ENCODE results near the gene TRIM24. TPM values are rescaled to one million over a fixed set of nuclear protein-coding genes. Genes with fewer than 3 reads are reported as not detected.

The TRIM24 gene
- total and polyA plus RNA-seq, 2 of the 13 experiments (the other 11 are each of a cell fraction or from before 2014, with no cell fraction given) = 100 to 106 TPM

DNA sequence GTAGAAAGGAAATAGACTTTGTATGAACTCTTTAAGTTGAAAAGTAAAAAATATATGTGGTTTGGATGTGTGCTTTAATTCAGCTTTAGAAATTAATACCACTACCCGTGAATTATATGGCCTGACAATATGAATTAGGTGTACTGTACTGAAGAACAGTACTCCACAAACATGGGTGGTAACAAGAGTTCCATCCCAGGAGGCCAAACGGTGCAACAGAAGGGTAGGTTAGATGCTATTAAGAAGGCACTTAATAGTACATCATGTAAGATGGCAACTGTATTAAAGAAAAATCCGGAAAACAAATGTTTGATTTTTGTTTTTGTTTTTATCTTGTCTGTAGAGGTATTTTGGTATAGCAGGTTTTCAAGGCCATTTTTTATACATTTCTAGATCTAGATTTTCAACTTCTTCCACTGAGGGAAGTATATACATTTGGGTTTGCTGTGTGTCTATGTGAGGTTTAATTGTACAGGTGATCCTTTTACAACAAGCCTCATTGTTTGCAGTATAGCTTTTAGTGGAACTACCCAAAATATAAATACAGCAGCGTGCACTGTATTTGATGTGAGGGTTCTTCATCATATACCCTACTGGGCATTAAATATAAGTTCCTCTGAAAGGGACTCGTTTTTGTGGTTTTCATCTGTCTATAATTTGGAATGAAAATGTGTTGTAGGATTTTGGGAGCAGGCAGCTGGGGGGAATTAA, 125.4 kb downstream of the TRIM24 start:
- in situ Hi-C loops (cut with HindIII; ENCODE audit: extremely low pct_ligation_motif_present, low pct_unique_long_range_greater_than_20kb) = no loop called here
- intact Hi-C loops (cut with micrococcal nuclease; ENCODE audit: unreplicated experiment) = no loop called here
- CTCF ChIA-PET (ENCODE audit: low intra/inter-chr PET ratio, low total read pairs) = no interaction called here

DNA sequence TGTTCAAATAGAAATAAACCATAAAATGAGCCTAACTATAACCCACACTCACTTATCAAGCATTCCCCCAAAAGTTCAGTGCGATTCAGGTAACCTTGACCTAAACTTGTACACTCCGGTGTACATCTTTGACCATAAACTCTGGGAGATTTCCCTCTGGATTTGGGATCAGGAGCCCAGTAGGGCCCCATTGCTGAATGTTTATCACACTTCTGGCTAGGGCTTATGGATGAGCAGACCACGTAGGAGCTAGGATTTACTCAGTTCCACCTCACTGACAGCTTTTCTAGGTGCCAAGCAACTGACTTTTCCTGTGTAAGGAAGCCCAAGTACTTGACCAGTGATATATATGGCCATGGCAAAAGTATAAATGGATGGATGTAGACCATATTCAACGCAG, 127.4 kb downstream of the TRIM24 start:
- Histone ChIP-seq H2AFZ (ENCODE audit: low read length) (no peak overlapping the region), H3K79me2 (ENCODE audit: insufficient read depth, low read length) (no peaks in the 10 kb centered on the region), H3K4me3 (replicated peaks in 1 of 3; ENCODE audit: insufficient read depth in 1 of 3, low read depth in 2 of 3, low read length in 3 of 3) (no peak overlapping the region), H3K4me1 (ENCODE audit: insufficient read depth, low read length) (no peaks in the 10 kb centered on the region), H3K36me3 (replicated peaks in 1 of 2; ENCODE audit: control insufficient read depth in 1 of 2, insufficient read depth in 2 of 2, low read length in 2 of 2) (peaks cover 0 to 43% of the 10 kb centered on the region in 2 experiments), H3K9ac (ENCODE audit: insufficient read depth, low read depth, low read length) (no peak overlapping the region), H3K4me2 (ENCODE audit: low read depth, low read length) (no peak overlapping the region), H3K9me3 (ENCODE audit: low read length) (no peaks in the 10 kb centered on the region), H4K20me1 (ENCODE audit: insufficient read depth, low read length) (no peaks in the 10 kb centered on the region; the same call in none of the 2 replicates), H3K27ac (ENCODE audit: extremely low read length, insufficient read depth, low read length) (no peak overlapping the region), H3K27me3 (ENCODE audit: control insufficient read depth in 1 of 2, insufficient read depth in 2 of 2, low read length in 2 of 2) (no peaks in the 10 kb centered on the region)
- in situ Hi-C loops (cut with HindIII; ENCODE audit: extremely low pct_ligation_motif_present, low pct_unique_long_range_greater_than_20kb) = no loop called here
- 94% methylated on average over 4 of the region's 4 CpGs for WGBS (ENCODE audit: low lambda C conversion rate)
- no peak for FAIRE-seq
- no peak for DNase-seq (ENCODE audit: low spot score)
- intact Hi-C loops (cut with micrococcal nuclease; ENCODE audit: unreplicated experiment) = no loop called here
- no peak for ATAC-seq
- ChIA-PET CTCF (ENCODE audit: low intra/inter-chr PET ratio, low total read pairs) (no interaction called here), POLR2A (no interaction called here)
- BruUV-seq (replicated peaks) = no TSS peak
- TF ChIP-seq SMAD9 (CRISPR knock-in tag; IDR thresholded peaks at IDR 0.05) = no peak
- peak; percentile 47; the same call in 1 of the 2 replicates for TF ChIP-seq POLR2AphosphoS5 (IDR thresholded peaks at IDR 0.05; ENCODE audit: low read depth, low read length)
- TF ChIP-seq, protein P1, sequence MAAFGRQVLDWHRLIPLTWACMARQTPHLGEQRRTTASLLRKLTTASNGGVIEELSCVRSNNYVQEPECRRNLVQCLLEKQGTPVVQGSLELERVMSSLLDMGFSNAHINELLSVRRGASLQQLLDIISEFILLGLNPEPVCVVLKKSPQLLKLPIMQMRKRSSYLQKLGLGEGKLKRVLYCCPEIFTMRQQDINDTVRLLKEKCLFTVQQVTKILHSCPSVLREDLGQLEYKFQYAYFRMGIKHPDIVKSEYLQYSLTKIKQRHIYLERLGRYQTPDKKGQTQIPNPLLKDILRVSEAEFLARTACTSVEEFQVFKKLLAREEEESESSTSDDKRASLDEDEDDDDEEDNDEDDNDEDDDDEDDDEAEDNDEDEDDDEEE (CRISPR knock-in tag; IDR thresholded peaks at IDR 0.05) = no peak
- TF ChIP-seq ZC3H13 (CRISPR knock-in tag; IDR thresholded peaks at IDR 0.05) = 0 out of 2 replicates have a peak, but pooled peaks have one; percentile 24
- TF ChIP-seq TBP (CRISPR knock-in tag; IDR thresholded peaks at IDR 0.05) = no peak
- no peak for TF ChIP-seq ZNF775 (CRISPR knock-in tag; IDR thresholded peaks at IDR 0.05; ENCODE audit: borderline replicate concordance)
- TF ChIP-seq RXRA (CRISPR knock-in tag; IDR thresholded peaks at IDR 0.05) = no peak
- TF ChIP-seq KLF12 (CRISPR knock-in tag; IDR thresholded peaks at IDR 0.05; ENCODE audit: borderline replicate concordance) = no peak
- TF ChIP-seq, protein P2, sequence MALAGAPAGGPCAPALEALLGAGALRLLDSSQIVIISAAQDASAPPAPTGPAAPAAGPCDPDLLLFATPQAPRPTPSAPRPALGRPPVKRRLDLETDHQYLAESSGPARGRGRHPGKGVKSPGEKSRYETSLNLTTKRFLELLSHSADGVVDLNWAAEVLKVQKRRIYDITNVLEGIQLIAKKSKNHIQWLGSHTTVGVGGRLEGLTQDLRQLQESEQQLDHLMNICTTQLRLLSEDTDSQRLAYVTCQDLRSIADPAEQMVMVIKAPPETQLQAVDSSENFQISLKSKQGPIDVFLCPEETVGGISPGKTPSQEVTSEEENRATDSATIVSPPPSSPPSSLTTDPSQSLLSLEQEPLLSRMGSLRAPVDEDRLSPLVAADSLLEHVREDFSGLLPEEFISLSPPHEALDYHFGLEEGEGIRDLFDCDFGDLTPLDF (CRISPR knock-in tag; IDR thresholded peaks at IDR 0.05) = no peak
- TF ChIP-seq ZFP62 (CRISPR knock-in tag; IDR thresholded peaks at IDR 0.05) = no peak
- no peak for TF ChIP-seq JDP2 (CRISPR knock-in tag; IDR thresholded peaks at IDR 0.05; ENCODE audit: borderline replicate concordance)
- TF ChIP-seq NR3C1 (CRISPR knock-in tag; IDR thresholded peaks at IDR 0.05) = no peak
- no peak for TF ChIP-seq ZNF670 (CRISPR knock-in tag; IDR thresholded peaks at IDR 0.05; ENCODE audit: borderline replicate concordance)
- TF ChIP-seq MED1 (CRISPR knock-in tag; IDR thresholded peaks at IDR 0.05) = no peak
- peak in 1 of 2 experiments; percentile 15; a peak in 1 of 4 replicates for TF ChIP-seq POLR2A (IDR thresholded peaks at IDR 0.05; ENCODE audit: insufficient read depth in 1 of 2, low read depth in 2 of 2, low read length in 2 of 2)

More for the DNA sequence above, 125.4 kb downstream of the TRIM24 start:
- no peaks in the 10 kb centered on the region for H3K4me1 ChIP-seq (ENCODE audit: insufficient read depth, low read length)
- H3K9me3 ChIP-seq (ENCODE audit: low read length) = no peaks in the 10 kb centered on the region
- no peaks in the 10 kb centered on the region for H3K79me2 ChIP-seq (ENCODE audit: insufficient read depth, low read length)
- no peaks in the 10 kb centered on the region; the same call in none of the 2 replicates for H4K20me1 ChIP-seq (ENCODE audit: insufficient read depth, low read length)
- ATAC-seq (no peak), DNase-seq (ENCODE audit: low spot score) (no peak), FAIRE-seq (no peak)
- H3K27me3 ChIP-seq (ENCODE audit: control insufficient read depth in 1 of 2, insufficient read depth in 2 of 2, low read length in 2 of 2) = no peaks in the 10 kb centered on the region
- H3K9ac ChIP-seq (ENCODE audit: insufficient read depth, low read depth, low read length) = no peak overlapping the region
- peaks cover 0 to 53% of the 10 kb centered on the region in 2 experiments for H3K36me3 ChIP-seq (replicated peaks in 1 of 2; ENCODE audit: control insufficient read depth in 1 of 2, insufficient read depth in 2 of 2, low read length in 2 of 2)
- no peak overlapping the region for H2AFZ ChIP-seq (ENCODE audit: low read length)
- H3K27ac ChIP-seq (ENCODE audit: extremely low read length, insufficient read depth, low read length) = no peak overlapping the region
- POLR2A ChIA-PET = no interaction called here
- no peak overlapping the region for H3K4me2 ChIP-seq (ENCODE audit: low read depth, low read length)
- TF ChIP-seq RBM22 (optimal IDR thresholded peaks at IDR 0.05; ENCODE audit: low read length) (peak; percentile 97), POLR2G (IDR thresholded peaks at IDR 0.05; ENCODE audit: low read depth, low read length) (peak; percentile 35; the same call in 1 of the 2 replicates), POLR2A (IDR thresholded peaks at IDR 0.05; ENCODE audit: insufficient read depth in 1 of 2, low read depth in 2 of 2, low read length in 2 of 2) (peak in 1 of 2 experiments; percentile 33; a peak in 1 of 4 replicates), RXRA (CRISPR knock-in tag; IDR thresholded peaks at IDR 0.05) (no peak)
- no TSS peak for BruUV-seq (replicated peaks)
- 85% methylated on average over 5 of the region's 5 CpGs for WGBS (ENCODE audit: low lambda C conversion rate)
- no peak overlapping the region for H3K4me3 ChIP-seq (replicated peaks in 1 of 3; ENCODE audit: insufficient read depth in 1 of 3, low read depth in 2 of 3, low read length in 3 of 3)
